SK-N-SH treated with all-trans-retinoic acid at 6 μM for 48 hours (cell line): ENCODE data around the gene ONECUT3.

Experiments
- ATAC-seq: fragments of 200-7000 bp; cut with Tn5 transposase; 3 replicates; pipeline ENCODE4 v1.9.1; 2020; ENCODE audit warnings: mild to moderate bottlenecking, moderate library complexity
- ARNTL ChIP-seq: fragments of 450-650 bp; formaldehyde crosslinking; IDR thresholded peaks from 2 replicates; pipeline ENCODE4 v1.5.0; 2020; ENCODE audit warnings: low read depth, mild to moderate bottlenecking, moderate library complexity, borderline replicate concordance
- BACH2 ChIP-seq: fragments of 250-450 bp; sonication (Bioruptor Pico); IDR thresholded peaks from 2 replicates; pipeline ENCODE4 v1.9.0; 2021; ENCODE audit warnings: mild to moderate bottlenecking, borderline replicate concordance
- CREB5 ChIP-seq: fragments of 250-450 bp; sonication (Bioruptor Pico); IDR thresholded peaks from 2 replicates; pipeline ENCODE4 v1.5.1; 2020; ENCODE audit warnings: low read depth, mild to moderate bottlenecking, moderate library complexity
- CSDC2 ChIP-seq: fragments of 250-450 bp; sonication (Bioruptor Pico); IDR thresholded peaks from 2 replicates; pipeline ENCODE4 v1.5.0; 2020; ENCODE audit warnings: mild to moderate bottlenecking, moderate library complexity
- CSRNP3 ChIP-seq: fragments of 250-450 bp; sonication (Bioruptor Pico); IDR thresholded peaks from 2 replicates; pipeline ENCODE4 v1.5.1; 2021; ENCODE audit warnings: mild to moderate bottlenecking, moderate library complexity
- ESRRG ChIP-seq: fragments of 250-450 bp; sonication (Bioruptor Pico); IDR thresholded peaks from 2 replicates; pipeline ENCODE4 v1.6.1; 2021; ENCODE audit warnings: mild to moderate bottlenecking
- GLIS3 ChIP-seq: fragments of 250-450 bp; sonication (Bioruptor Pico); IDR thresholded peaks from 2 replicates; pipeline ENCODE4 v1.5.0; 2020; ENCODE audit warnings: mild to moderate bottlenecking, moderate library complexity
- ISL1 ChIP-seq: fragments of 250-450 bp; sonication (Bioruptor Pico); IDR thresholded peaks from 2 replicates; pipeline ENCODE4 v2.1.2; 2022; ENCODE audit warnings: mild to moderate bottlenecking, moderate library complexity
- OSR1 ChIP-seq: fragments of 250-450 bp; sonication (Bioruptor Pico); IDR thresholded peaks from 2 replicates; pipeline ENCODE4 v1.8.0; 2022; ENCODE audit warnings: moderate library complexity, mild to moderate bottlenecking, inconsistent platforms
- PATZ1 ChIP-seq: fragments of 250-450 bp; sonication (Bioruptor Pico); IDR thresholded peaks from 2 replicates; pipeline ENCODE4 v1.8.0; 2020; ENCODE audit warnings: mild to moderate bottlenecking, moderate library complexity, borderline replicate concordance
- POU6F1 ChIP-seq: fragments of 250-450 bp; sonication (Bioruptor Pico); IDR thresholded peaks from 2 replicates; pipeline ENCODE4 v1.8.0; 2021; ENCODE audit warnings: low read depth, mild to moderate bottlenecking, moderate library complexity, borderline replicate concordance
- PPARA ChIP-seq: fragments of 250-450 bp; sonication (Bioruptor Pico); IDR thresholded peaks from 2 replicates; pipeline ENCODE4 v1.5.0; 2020; ENCODE audit warnings: mild to moderate bottlenecking, borderline replicate concordance
- RARB ChIP-seq: fragments of 250-450 bp; sonication (Bioruptor Pico); IDR thresholded peaks from 2 replicates; pipeline ENCODE4 v1.8.0; 2021; ENCODE audit warnings: mild to moderate bottlenecking, moderate library complexity
- SNAI2 ChIP-seq: fragments of 250-450 bp; sonication (Bioruptor Pico); IDR thresholded peaks from 2 replicates; pipeline ENCODE4 v1.5.0; 2020; ENCODE audit warnings: mild to moderate bottlenecking, moderate library complexity
- TCF4 ChIP-seq: fragments of 250-450 bp; sonication (Bioruptor Pico); IDR thresholded peaks from 2 replicates; pipeline ENCODE4 v1.8.0; 2021; ENCODE audit warnings: mild to moderate bottlenecking, moderate library complexity, borderline replicate concordance
- TOX ChIP-seq: fragments of 250-450 bp; sonication (Bioruptor Pico); IDR thresholded peaks from 2 replicates; pipeline ENCODE4 v1.8.0; 2021; ENCODE audit warnings: mild to moderate bottlenecking, moderate library complexity, borderline replicate concordance
- ZC3H10 ChIP-seq: fragments of 250-450 bp; sonication (Bioruptor Pico); IDR thresholded peaks from 2 replicates; pipeline ENCODE4 v1.5.1; 2021; ENCODE audit warnings: mild to moderate bottlenecking, moderate library complexity
- ZFP3 ChIP-seq: fragments of 250-450 bp; sonication (Bioruptor Pico); IDR thresholded peaks from 2 replicates; pipeline ENCODE4 v1.5.0; 2020; ENCODE audit warnings: mild to moderate bottlenecking, moderate library complexity
- ZFP30 ChIP-seq: fragments of 450-650 bp; formaldehyde crosslinking; IDR thresholded peaks from 2 replicates; pipeline ENCODE4 v1.5.0; 2022; ENCODE audit warnings: mild to moderate bottlenecking, moderate library complexity
- ZNF565 ChIP-seq: fragments of 450-650 bp; formaldehyde crosslinking; conservative IDR thresholded peaks from 2 replicates; pipeline ENCODE4 v1.5.0; 2020; ENCODE audit warnings: low read depth, mild to moderate bottlenecking, moderate library complexity
- ZNF70 ChIP-seq: fragments of 450-650 bp; formaldehyde crosslinking; IDR thresholded peaks from 2 replicates; pipeline ENCODE4 v1.5.0; 2020; ENCODE audit warnings: mild to moderate bottlenecking, moderate library complexity
- ZNF8 ChIP-seq: fragments of 450-650 bp; formaldehyde crosslinking; IDR thresholded peaks from 2 replicates; pipeline ENCODE4 v1.5.0; 2020; ENCODE audit warnings: mild to moderate bottlenecking, moderate library complexity

Gene ONECUT3

GRCh38 chr19:1761528-1762242, 8.4 kb downstream of the ONECUT3 start:
- ATAC-seq: no peak
- TF ChIP-seq GLIS3 (CRISPR knock-in tag) (no peak), ZNF70 (no peak), CSDC2 (CRISPR knock-in tag) (no peak), ISL1 (no peak)
- TF ChIP-seq, all 23 proteins: peak for 0

- TF ChIP-seq GLIS3 (CRISPR knock-in tag) (no peak), TCF4 (CRISPR knock-in tag) (no peak), BACH2 (no peak), RARB (CRISPR knock-in tag) (no peak), SNAI2 (CRISPR knock-in tag) (no peak), ISL1 (no peak), CSRNP3 (no peak), PATZ1 (CRISPR knock-in tag) (no peak), TOX (CRISPR knock-in tag) (no peak), CREB5 (CRISPR knock-in tag) (no peak), ZFP30 (no peak), ZC3H10 (CRISPR knock-in tag) (no peak), POU6F1 (CRISPR knock-in tag) (no peak)
- no peak for ATAC-seq
Measured at GRCh38 chr19:1762243-1763117, 9.2 kb downstream of the ONECUT3 start.

GRCh38 chr19:1763648-1764639, 10.6 kb downstream of the ONECUT3 start:
- no peak for TF ChIP-seq ZFP3 (CRISPR knock-in tag)
- no peak for TF ChIP-seq ISL1
- no peak for TF ChIP-seq PPARA (CRISPR knock-in tag)
- ATAC-seq: no peak

GRCh38 chr19:1764729-1765128, 11.4 kb downstream of the ONECUT3 start:
- no peak for ATAC-seq
- TF ChIP-seq ZNF565 (CRISPR knock-in tag) (no peak), ARNTL (CRISPR knock-in tag) (no peak), ESRRG (CRISPR knock-in tag) (no peak), ZNF70 (no peak), ZNF8 (CRISPR knock-in tag) (no peak), POU6F1 (CRISPR knock-in tag) (no peak), GLIS3 (CRISPR knock-in tag) (no peak), TOX (CRISPR knock-in tag) (no peak), RARB (CRISPR knock-in tag) (no peak), PPARA (CRISPR knock-in tag) (no peak), CREB5 (CRISPR knock-in tag) (no peak), ZFP30 (no peak), BACH2 (no peak), OSR1 (CRISPR knock-in tag) (no peak), ZFP3 (CRISPR knock-in tag) (no peak), TCF4 (CRISPR knock-in tag) (no peak)
